Measurements from ENCODE around the gene DYDC1.
"Not testable (repeated sequence)": the region's sequence is repeated elsewhere in the genome, so short reads cannot be mapped to it uniquely, and the experiment has no call there.

Gene DYDC1

DNA sequence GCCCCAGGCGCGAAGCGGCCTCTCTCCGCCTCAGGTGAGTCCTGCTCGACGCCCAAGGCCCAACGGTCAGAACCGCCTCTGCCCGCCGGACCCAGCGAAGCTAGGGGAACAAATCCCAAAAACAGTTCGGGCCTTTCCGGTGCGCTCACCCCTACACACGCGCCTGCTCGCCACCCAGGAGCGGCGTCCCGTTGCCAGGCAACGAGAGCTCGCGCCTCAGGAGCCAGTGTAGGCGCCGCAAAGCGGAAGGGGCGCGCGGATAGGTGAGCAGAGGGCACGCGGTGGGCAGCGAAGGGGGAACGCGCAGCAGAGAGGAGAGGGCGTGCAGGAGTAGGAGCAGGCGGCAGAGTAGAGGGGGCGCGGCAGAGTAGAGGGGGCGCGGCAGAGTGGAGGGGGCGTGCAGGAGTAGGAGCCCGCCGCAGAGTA lies at the start of gene DYDC1, which contains the start of gene DYDC2:
TSS of gene DYDC1 (minus strand) at position 193 of the 426 bp plus-strand sequence. CDS start 4,154 bp downstream, outside the sequence.
TSS of gene DYDC2 (plus strand) at position 219 of the 426 bp plus-strand sequence. CDS start 5,663 bp downstream, outside the sequence.
- DNase-seq, result peak; percentile 87

DNA sequence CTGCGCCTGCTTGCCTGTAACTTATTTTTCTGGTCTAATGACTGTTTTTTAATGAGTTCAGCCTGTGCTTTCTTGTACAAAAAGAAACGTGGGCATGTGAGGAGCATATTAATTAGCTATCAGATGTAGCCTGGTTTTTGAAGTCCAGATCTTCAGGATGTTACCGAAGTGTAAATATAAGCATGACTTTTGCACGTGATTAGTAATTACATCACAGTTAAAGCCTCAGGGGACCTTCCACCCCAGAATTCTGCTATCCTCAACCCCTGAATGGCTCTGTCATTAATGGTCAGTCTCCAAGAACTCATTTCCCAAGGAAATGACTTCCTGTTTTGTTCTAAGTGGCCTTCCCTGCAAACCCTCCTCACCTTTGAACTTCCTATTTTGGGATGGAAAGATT lies 49.6 kb upstream of the DYDC1 start:
- no peak for DNase-seq

- no peak for DNase-seq
Observed at GRCh38 chr10:80405626-80406025, 49.1 kb upstream of the DYDC1 start.

GRCh38 chr10:80405035-80405434 lies 48.5 kb upstream of the DYDC1 start:
- DNase-seq, result no peak

DNA sequence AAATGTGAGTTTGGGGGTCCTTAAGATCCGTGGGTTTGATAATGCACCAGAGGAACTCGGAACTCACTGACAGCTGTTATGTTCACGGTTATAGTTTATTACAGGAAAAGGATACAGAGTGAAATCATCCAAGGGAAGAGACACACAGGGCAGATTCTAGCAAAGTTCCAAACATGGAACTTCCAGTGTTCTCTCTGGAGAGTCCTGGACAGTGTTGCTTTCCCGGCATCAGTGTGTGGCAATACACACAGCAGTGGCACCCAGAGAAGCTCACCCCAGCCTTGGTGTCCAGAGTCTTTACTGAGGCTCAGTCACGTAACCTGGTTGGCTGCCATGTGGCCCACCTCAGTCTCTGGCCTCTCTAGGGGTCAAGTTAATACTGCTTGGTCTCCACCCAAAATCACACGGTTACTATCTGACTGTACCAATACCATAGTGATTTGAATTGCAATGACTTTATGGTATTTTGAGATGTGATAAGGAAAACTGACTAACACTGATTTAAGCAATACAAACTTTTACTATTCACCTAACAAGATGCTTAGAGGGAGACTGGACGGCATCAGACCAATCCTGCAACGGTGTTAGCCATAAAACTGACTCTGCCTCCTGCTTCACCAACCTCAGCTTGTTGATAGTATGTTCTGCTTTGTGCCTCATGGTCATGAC lies 43.7 kb upstream of the DYDC1 start:
- no peak for DNase-seq

GRCh38 chr10:80397014-80397413 lies 40.5 kb upstream of the DYDC1 start:
- no peak for DNase-seq

DNA sequence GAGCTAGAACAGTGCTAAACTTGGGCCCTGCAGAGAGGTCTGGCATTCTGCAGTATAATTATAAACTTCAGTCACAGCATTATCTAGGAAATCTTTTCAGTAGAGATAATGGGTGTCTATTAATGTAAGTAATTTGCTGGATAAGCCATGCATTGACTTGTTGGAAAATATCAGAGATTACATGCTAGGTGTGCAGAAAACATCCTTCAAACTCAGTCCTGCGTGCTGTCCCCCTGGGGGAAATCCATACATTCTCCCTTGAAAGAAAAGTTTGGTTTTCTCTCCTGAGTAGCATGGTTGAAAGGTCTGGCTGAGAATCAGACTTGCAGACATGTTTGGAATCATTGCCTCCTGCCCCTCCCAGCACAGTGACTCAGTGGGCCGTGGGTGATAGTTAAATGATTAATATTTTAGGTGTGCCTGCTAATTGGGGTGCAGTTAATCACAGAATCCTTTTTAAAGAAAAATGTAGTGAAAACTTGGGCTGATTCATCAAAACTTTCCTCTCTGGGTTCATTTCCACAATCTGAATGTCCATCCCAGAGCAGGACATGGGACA lies 37.9 kb upstream of the DYDC1 start:
- DNase-seq, result no peak

GRCh38 chr10:80392250-80392649 lies 35.7 kb upstream of the DYDC1 start:
- DNase-seq, result no peak

DNA sequence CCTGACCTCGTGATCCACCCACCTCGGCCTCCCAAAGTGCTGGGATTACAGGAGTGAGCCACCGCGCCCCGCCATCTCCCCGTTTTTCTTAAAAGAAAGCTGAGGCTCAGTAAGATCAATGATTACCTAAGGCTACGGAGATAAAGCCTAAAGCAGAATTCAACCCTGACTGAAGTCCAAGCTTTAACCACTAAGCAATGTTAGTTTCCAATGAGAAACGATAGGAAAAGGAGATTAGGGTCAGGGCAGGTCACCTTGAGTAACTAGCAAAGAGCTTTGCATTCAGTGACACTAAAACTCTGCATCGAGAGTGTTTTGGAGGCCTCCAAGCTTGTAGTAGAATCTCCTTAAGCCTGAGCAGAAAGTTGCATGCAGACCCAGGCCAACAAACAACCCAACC lies 34.2 kb upstream of the DYDC1 start:
- no peak for DNase-seq

GRCh38 chr10:80382989-80383388 lies 26.4 kb upstream of the DYDC1 start:
- peak; percentile 8 for DNase-seq

DNA sequence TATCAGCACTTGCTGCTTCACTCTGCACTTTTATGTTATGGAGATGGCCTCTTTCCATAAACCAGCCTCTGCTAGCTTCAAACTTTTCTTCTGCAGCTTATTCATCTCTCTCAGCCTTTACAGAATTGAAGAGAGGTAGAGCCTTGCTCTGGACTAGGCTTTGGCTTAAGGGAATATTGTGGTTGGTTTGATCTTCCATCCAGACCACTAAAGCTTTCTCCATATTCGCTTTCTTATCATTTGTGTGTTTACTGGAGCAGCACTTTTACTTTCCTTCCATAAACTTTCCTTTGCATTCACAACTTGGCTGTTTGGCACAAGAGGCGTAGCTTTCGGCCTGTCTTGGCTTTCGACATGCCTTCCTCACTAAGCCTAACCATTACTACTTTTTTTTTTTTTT lies 23.6 kb upstream of the DYDC1 start:
- DNase-seq, result no peak

DNA sequence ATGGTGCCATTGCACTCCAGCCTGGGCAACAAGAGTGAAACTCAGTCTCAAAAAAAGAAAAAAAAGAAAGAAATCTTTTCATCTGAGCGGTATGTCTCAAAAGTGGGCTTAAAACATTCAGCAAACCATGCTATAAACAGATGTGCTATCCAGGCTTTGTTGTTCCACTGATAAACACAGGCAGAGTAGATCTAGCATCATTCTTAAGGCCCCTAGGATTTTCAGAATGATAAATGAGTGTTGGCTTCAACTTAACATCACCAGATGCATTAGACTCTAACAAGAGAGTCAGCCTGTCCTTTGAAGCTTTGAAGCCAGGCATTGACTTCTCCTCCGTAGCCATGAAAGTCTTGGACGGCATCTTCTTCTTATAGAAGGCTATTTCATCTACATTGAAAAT lies 23.1 kb upstream of the DYDC1 start:
- no peak for DNase-seq

GRCh38 chr10:80373502-80373901 lies 16.9 kb upstream of the DYDC1 start:
- DNase-seq, result no peak

GRCh38 chr10:80372675-80373074 lies 16.1 kb upstream of the DYDC1 start:
- DNase-seq, result no peak

DNA sequence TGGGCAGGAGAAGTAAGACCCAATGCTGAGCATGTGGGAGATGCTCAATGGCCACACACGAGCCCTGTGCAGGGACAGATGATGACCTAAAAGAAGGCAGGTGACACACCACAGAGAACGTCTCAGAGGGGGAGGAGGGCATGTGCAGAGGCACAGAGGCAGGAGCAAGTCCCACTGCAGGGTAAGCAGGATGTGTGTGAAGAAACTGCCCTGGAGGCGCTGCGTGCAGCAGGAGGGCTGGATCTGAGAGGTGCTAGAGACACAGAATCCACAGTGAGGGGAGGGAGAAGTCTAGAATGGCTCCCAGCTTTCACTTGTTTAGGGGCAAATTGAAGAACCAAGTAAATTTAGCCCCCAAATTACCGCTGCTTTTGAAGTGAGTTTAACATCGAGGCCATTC lies 14.9 kb upstream of the DYDC1 start:
- no peak for DNase-seq

- no peak for DNase-seq
Observed at GRCh38 chr10:80365510-80365909, 9.0 kb upstream of the DYDC1 start.

DNA sequence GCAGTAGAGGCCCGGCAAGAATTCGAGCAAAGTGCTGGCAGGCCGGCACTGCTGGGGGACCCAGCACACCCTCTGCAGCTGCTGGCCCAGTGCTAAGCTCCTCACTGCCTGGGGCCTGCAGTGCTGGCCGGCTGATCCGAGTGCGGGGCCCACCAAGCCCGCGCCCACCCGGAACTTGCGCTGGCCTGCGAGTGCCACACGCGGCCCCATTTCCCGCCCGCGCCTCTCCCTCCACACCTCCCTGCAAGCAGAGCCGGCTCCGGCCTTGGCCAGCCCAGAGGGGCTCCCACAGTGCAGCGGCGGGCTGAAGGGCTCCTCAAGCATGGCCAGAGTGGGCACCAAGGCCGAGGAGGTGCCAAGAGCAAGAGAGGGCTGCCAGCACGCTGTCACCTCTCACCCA lies 3.1 kb upstream of the DYDC1 start:
- no peak for DNase-seq

DNA sequence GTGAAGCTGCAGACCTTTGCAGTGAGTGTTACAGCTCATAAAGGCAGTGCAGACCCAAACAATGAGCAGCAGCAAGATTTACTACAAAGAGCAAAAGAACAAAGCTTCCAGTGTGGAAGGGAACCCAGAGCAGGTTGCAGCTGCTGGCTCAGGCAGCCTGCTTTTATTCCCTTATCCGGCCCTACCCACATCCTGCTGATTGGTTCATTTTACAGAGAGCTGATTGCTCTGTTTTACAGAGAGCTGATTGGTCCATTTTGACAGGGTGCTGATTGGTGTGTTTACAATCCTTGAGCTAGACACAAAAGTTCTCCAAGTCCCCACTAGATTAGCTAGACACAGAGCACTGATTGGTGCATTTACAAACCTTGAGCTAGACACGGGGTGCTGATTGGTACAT lies 2.4 kb upstream of the DYDC1 start:
- DNase-seq, result not testable (repeated sequence)

DNA sequence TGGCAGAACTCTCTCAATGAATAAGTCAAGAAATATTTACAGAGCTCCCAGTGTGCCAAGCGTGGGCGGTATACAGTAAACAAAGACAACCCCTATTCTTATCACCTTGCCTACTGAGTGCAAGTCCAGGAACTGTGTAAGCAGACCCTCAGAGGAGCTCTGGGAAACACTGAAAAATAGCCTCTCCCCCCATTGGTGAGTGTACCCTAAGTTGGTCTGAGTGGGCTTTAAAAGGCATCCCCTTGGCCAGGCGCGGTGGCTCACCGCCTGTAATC lies 1.2 kb upstream of the DYDC1 start:
- no peak for DNase-seq

- DNase-seq, result peak; percentile 78
Observed at GRCh38 chr10:80356989-80357850, 665 bp upstream of the DYDC1 start.

- DNase-seq, result no peak
Observed at GRCh38 chr10:80351220-80351619, 5.3 kb downstream of the DYDC1 start.

DNA sequence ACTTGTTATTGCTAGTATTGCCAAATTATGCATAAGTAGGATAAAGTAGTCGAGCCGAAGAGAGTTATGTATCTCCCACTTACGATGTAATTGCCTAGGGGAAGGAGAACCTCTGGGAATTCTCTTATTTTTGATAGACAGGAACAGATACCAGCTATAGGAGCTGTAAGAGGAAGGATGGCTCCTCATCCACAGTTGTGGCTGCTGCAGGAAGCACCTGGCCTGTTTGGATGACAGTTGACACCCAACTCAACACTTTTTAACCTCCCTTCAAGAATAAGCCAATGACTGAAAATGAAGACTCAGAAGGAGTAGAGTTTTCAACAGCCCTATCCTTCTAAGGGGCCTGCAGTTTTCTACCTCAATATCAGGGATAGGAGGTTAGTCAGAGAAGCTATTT lies 6.3 kb downstream of the DYDC1 start:
- DNase-seq, result no peak

GRCh38 chr10:80344912-80345311 lies 11.6 kb downstream of the DYDC1 start:
- no peak for DNase-seq

DNA sequence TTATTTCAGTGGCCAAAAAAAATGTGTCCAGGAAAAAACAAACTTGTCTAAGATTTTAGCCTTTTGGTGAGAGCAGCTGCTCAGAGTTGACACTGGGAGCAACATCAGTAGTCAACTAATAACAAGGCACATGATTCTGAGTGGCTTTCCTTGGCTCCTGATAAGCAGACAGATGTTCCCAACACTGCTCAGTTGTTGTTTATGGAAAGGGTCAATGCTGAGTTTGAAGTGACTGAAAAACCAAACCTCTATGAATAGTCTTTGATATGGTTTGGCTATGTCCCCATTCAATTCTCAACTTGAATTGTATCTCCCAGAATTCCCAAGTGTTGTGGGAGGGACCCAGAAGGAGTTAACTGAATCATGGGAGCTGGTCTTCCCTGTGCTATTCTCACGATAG lies 12.3 kb downstream of the DYDC1 start:
- no peak for DNase-seq

Data from NCI-H345 (cell line).